ENCODE results near the gene EPHB6. TPM values are rescaled to one million over a fixed set of nuclear protein-coding genes. Genes with fewer than 3 reads are reported as not detected.
A peak's percentile ranks its signal among the peaks of the same experiment; 100 is the strongest.

The EPHB6 gene
- total RNA-seq, 1 experiment from 2014 or later: 39.2 TPM

DNA sequence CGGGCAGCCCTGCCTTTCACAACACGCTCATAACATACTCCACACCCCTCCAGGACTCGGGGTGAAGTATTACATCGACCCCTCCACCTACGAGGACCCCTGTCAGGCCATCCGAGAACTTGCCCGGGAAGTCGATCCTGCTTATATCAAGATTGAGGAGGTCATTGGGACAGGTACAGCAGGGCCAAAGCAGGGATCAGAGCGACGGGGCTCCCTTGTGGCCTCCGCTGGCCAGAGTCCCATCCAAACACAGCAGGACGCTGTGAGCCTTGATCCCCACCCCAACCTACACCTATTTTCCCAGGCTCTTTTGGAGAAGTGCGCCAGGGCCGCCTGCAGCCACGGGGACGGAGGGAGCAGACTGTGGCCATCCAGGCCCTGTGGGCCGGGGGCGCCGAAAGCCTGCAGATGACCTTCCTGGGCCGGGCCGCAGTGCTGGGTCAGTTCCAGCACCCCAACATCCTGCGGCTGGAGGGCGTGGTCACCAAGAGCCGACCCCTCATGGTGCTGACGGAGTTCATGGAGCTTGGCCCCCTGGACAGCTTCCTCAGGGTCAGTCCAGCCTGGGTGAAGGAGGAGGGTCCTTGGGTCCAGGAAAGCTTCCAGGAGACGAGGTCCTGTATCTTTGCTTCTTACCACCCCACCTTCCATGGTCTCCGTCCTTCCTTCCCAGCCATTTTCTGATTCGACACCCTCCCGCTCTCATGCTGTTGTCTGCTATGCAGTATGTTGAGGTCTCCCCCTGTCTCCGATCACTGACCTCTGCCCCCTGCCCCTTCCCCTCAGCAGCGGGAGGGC, 13.5 kb downstream of the EPHB6 start:
- H3F3A ChIP-seq (ENCODE audit: insufficient read depth, low read depth): peaks cover 12% of the 10 kb centered on the region; the same call in 1 of the 2 replicates
- intact Hi-C loops (cut with micrococcal nuclease; ENCODE audit: unreplicated experiment): loop anchor here (5.0 kb wide), 1 partner anchor 236 kb away; no protein-coding TSS in a partner anchor

DNA sequence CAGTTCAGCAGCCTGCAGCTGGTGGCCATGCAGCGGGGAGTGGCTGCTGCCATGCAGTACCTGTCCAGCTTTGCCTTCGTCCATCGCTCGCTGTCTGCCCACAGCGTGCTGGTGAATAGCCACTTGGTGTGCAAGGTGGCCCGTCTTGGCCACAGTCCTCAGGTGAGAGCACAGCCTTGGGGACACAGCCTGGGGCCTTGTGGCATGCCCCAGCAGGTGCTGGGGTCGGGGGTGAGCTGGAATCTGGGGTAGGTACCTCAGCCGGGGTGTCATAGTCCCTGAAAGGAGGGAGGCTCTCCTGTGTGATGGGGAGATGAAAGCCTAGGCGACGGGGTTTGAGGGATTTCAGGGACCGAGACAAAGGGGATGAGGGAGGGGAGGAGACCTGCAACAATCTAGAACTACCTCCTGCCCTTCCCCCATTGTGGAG, 14.1 kb downstream of the EPHB6 start:
- BruUV-seq (replicated peaks): no TSS peak
- Histone ChIP-seq H3K27ac (no peak overlapping the region), H3K9me3 (ENCODE audit: insufficient read depth, low read depth) (no peaks in the 10 kb centered on the region), H3K36me3 (ENCODE audit: low read depth) (peaks cover 11% of the 10 kb centered on the region; the same call in 1 of the 2 replicates), H4K20me1 (ENCODE audit: insufficient read depth) (no peaks in the 10 kb centered on the region), H3K27me3 (ENCODE audit: insufficient read depth, low read depth) (no peaks in the 10 kb centered on the region), H3K9me2 (ENCODE audit: insufficient read depth) (no peaks in the 10 kb centered on the region), H3K79me2 (ENCODE audit: low read depth) (no peaks in the 10 kb centered on the region), H3K4me1 (replicated peaks; ENCODE audit: insufficient read depth) (no peaks in the 10 kb centered on the region), H2AFZ (no peak overlapping the region), H3F3A (ENCODE audit: insufficient read depth, low read depth) (peaks cover 12% of the 10 kb centered on the region; the same call in 1 of the 2 replicates), H3K4me3 (no peak overlapping the region), H3K4me2 (no peak overlapping the region)
- ChIA-PET POLR2A (ENCODE audit: unreplicated experiment) (interaction anchor here (0.6 kb wide), 1 partner anchor 130 kb away, joined by 6 read pairs; no protein-coding TSS in a partner anchor), CTCF (no interaction called here)
- DNase-seq: peak in 1 of 2 experiments; percentile 30
- intact Hi-C loops (cut with micrococcal nuclease; ENCODE audit: unreplicated experiment): loop anchor here (5.0 kb wide), 1 partner anchor 237 kb away; no protein-coding TSS in a partner anchor
- no peak for TF ChIP-seq EZH2 (IDR thresholded peaks at IDR 0.05; ENCODE audit: low read depth)
- TF ChIP-seq, protein P1, sequence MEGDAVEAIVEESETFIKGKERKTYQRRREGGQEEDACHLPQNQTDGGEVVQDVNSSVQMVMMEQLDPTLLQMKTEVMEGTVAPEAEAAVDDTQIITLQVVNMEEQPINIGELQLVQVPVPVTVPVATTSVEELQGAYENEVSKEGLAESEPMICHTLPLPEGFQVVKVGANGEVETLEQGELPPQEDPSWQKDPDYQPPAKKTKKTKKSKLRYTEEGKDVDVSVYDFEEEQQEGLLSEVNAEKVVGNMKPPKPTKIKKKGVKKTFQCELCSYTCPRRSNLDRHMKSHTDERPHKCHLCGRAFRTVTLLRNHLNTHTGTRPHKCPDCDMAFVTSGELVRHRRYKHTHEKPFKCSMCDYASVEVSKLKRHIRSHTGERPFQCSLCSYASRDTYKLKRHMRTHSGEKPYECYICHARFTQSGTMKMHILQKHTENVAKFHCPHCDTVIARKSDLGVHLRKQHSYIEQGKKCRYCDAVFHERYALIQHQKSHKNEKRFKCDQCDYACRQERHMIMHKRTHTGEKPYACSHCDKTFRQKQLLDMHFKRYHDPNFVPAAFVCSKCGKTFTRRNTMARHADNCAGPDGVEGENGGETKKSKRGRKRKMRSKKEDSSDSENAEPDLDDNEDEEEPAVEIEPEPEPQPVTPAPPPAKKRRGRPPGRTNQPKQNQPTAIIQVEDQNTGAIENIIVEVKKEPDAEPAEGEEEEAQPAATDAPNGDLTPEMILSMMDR (conservative IDR thresholded peaks at IDR 0.05): no peak

More for the DNA sequence above, 13.5 kb downstream of the EPHB6 start:
- no TSS peak for BruUV-seq (replicated peaks)
- Histone ChIP-seq H3K27ac (no peak overlapping the region), H3K27me3 (ENCODE audit: insufficient read depth, low read depth) (no peaks in the 10 kb centered on the region), H2AFZ (no peak overlapping the region), H3K9me2 (ENCODE audit: insufficient read depth) (no peaks in the 10 kb centered on the region), H3K79me2 (ENCODE audit: low read depth) (no peaks in the 10 kb centered on the region), H3K36me3 (ENCODE audit: low read depth) (peaks cover 11% of the 10 kb centered on the region; the same call in 1 of the 2 replicates), H3K4me3 (no peak overlapping the region), H3K4me1 (replicated peaks; ENCODE audit: insufficient read depth) (no peaks in the 10 kb centered on the region), H4K20me1 (ENCODE audit: insufficient read depth) (no peaks in the 10 kb centered on the region), H3K9me3 (ENCODE audit: insufficient read depth, low read depth) (no peaks in the 10 kb centered on the region), H3K4me2 (no peak overlapping the region)
- ChIA-PET POLR2A (ENCODE audit: unreplicated experiment) (interaction anchor here (0.6 to 0.7 kb wide), 2 partner anchors 130 to 133 kb away, joined by 4 to 6 read pairs; no protein-coding TSS in a partner anchor), CTCF (no interaction called here)
- peak in 1 of 2 experiments; percentile 13 for DNase-seq
- TF ChIP-seq, protein P1 (conservative IDR thresholded peaks at IDR 0.05): no peak
- TF ChIP-seq EZH2 (IDR thresholded peaks at IDR 0.05; ENCODE audit: low read depth): no peak

DNA sequence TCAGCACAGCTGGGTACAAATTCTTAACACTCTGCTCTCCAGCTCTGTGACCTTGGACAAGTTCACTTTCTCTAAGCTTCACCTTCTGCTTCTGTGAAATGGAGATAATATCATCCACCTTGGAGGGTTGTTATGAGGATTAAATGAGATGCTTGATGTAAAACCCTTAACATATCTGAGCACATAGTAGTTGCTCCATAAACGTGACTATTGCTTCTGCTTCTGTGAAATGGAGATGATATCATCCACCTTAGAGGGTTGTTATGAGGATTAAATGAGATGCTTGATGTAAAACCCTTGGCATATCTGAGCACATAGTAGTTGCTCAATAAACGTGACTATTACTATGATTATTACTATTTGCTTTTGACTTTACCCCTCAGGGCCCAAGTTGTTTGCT, 14.6 kb downstream of the EPHB6 start:
- no peak overlapping the region for H2AFZ ChIP-seq
- peaks cover 11% of the 10 kb centered on the region; the same call in 1 of the 2 replicates for H3K36me3 ChIP-seq (ENCODE audit: low read depth)
- no peak overlapping the region for H3K27ac ChIP-seq
- no peaks in the 10 kb centered on the region for H3K27me3 ChIP-seq (ENCODE audit: insufficient read depth, low read depth)
- H3K4me1 ChIP-seq (replicated peaks; ENCODE audit: insufficient read depth): no peaks in the 10 kb centered on the region
- intact Hi-C loops (cut with micrococcal nuclease; ENCODE audit: unreplicated experiment): loop anchor here (5.0 kb wide), 1 partner anchor 237 kb away; no protein-coding TSS in a partner anchor
- TF ChIP-seq, protein P1 (conservative IDR thresholded peaks at IDR 0.05): no peak
- TF ChIP-seq EZH2 (IDR thresholded peaks at IDR 0.05; ENCODE audit: low read depth): no peak
- no peak overlapping the region for H3K4me3 ChIP-seq
- no TSS peak for BruUV-seq (replicated peaks)
- H4K20me1 ChIP-seq (ENCODE audit: insufficient read depth): no peaks in the 10 kb centered on the region
- no peaks in the 10 kb centered on the region for H3K79me2 ChIP-seq (ENCODE audit: low read depth)
- no peaks in the 10 kb centered on the region for H3K9me3 ChIP-seq (ENCODE audit: insufficient read depth, low read depth)
- H3K9me2 ChIP-seq (ENCODE audit: insufficient read depth): no peaks in the 10 kb centered on the region
- POLR2A ChIA-PET (ENCODE audit: unreplicated experiment): interaction anchor here (0.6 kb wide), 1 partner anchor 129 kb away, joined by 6 read pairs; no protein-coding TSS in a partner anchor
- DNase-seq: peak in 1 of 2 experiments; percentile 33
- no peak overlapping the region for H3K4me2 ChIP-seq
- CTCF ChIA-PET: no interaction called here
- peaks cover 12% of the 10 kb centered on the region; the same call in 1 of the 2 replicates for H3F3A ChIP-seq (ENCODE audit: insufficient read depth, low read depth)

Measured in PC-9 (cell line).